ENCODE measurements around the gene TSR1. TPM values are rescaled to one million over a fixed set of nuclear protein-coding genes. Genes with fewer than 3 reads are reported as not detected.
A peak's percentile ranks its signal among the peaks of the same experiment; 100 is the strongest.

TSR1 gene
- total RNA-seq, 1 donor from 2014 or later, result 54.8 TPM

DNA sequence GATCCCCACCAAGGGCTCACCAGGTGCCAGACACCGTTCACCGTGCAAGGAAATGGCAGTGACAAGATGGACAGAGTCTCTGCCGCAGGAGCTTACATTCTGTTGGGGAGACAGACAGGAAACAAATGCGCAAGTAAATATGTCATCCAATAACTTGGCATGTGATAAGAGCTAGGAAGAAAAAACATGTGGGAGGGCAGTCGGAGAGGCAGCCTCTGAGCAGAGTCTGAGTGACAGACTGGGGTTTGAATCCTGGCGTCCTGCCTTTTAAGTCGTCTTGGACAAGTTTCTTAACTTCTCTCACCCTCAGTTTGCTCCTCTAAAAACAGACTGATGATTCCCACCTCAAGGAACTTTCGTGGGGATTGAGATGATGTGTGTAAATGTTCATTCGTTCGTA lies 8.3 kb upstream of the TSR1 start:
- DNase-seq (ENCODE audit: low read depth), result no peak
- H3K4me3 ChIP-seq (ENCODE audit: low read depth, low read length), result no peak overlapping the region
- TF ChIP-seq, protein P1, sequence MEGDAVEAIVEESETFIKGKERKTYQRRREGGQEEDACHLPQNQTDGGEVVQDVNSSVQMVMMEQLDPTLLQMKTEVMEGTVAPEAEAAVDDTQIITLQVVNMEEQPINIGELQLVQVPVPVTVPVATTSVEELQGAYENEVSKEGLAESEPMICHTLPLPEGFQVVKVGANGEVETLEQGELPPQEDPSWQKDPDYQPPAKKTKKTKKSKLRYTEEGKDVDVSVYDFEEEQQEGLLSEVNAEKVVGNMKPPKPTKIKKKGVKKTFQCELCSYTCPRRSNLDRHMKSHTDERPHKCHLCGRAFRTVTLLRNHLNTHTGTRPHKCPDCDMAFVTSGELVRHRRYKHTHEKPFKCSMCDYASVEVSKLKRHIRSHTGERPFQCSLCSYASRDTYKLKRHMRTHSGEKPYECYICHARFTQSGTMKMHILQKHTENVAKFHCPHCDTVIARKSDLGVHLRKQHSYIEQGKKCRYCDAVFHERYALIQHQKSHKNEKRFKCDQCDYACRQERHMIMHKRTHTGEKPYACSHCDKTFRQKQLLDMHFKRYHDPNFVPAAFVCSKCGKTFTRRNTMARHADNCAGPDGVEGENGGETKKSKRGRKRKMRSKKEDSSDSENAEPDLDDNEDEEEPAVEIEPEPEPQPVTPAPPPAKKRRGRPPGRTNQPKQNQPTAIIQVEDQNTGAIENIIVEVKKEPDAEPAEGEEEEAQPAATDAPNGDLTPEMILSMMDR (conservative IDR thresholded peaks at IDR 0.05; ENCODE audit: low read depth, low read length), result no peak

DNA sequence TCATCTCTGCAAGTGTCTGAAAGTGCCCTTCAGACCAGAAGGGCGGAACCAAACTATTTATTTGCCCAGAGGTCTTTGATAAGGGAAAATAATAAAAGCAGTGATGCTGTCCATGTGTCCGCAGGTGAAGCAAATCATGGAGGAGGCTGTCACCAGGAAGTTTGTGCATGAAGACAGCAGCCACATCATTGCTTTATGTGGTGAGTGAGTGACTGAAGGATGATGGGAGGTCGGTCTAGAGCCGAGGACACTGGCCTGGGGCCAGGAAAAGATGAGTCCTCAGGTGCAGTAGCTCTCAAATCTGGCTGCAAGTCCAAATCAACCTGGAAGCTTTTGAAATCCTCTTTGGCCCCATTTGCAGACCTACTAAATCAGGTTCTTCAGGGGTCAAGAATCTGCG lies 7.2 kb upstream of the TSR1 start:
- no peak for DNase-seq (ENCODE audit: low read depth)
- no peak overlapping the region for H3K4me3 ChIP-seq (ENCODE audit: low read depth, low read length)
- TF ChIP-seq, protein P1 (conservative IDR thresholded peaks at IDR 0.05; ENCODE audit: low read depth, low read length), result no peak

DNA sequence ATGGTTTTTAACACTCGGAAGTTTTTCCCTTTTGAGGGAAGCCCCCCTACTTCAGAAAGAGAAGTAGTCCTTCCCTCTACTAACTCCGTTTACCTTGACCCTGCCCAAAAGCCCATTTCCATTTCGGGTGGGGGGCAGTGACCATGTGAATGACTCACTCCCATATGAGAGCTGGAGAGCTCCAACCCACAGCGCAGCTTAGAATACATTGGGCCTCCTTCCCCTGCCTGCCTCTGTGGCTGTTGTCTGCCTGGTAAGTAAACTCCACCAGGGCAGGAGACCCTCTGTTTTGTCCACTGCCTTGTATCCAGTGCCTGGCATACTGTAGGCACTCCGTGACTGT lies 2.0 kb upstream of the TSR1 start:
- DNase-seq (ENCODE audit: low read depth), result no peak
- H3K4me3 ChIP-seq (ENCODE audit: low read depth, low read length), result peak overlapping the region; percentile 87
- TF ChIP-seq, protein P1 (conservative IDR thresholded peaks at IDR 0.05; ENCODE audit: low read depth, low read length), result no peak

DNA sequence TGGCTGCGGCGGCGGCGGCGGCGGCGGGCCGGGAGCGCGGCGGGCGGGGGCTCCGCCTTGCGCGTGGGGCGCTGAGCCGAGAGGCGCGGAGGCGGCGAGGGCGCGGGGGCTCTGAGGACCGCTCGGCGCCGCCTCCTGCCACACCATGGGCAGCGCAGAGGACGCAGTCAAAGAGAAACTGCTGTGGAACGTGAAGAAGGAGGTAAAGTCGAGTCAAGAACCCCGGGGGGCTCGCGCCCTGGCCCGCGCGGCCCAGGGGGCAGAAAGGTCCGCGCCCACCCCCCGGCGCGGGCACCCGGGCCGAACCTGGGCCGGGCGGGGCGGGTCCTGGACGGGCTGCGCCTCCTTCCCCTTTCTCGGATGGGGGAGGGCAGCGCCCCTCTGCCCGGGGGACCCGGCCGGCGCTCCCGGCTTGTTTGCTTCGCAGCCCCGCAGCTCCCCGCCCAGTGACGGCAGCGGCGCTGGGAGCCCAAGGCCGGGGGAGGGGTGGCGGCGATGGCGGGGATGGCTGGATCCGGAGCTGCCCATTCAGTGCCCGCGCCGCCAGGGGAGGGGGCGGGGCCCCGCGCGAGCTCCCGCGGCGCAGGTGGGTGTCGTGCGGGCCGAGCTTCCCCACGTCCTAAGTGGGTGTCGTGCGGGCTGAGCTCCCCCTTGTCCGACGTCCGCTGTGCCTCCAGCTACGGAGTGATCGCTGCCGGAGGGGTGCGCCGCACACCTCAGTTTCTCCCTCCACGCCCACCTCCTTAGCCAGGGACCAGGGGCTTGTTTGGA lies 1.5 kb upstream of the TSR1 start:
- peak overlapping the region; percentile 87 for H3K4me3 ChIP-seq (ENCODE audit: low read depth, low read length)
- TF ChIP-seq, protein P1 (conservative IDR thresholded peaks at IDR 0.05; ENCODE audit: low read depth, low read length), result no peak
- no peak for DNase-seq (ENCODE audit: low read depth)

DNA sequence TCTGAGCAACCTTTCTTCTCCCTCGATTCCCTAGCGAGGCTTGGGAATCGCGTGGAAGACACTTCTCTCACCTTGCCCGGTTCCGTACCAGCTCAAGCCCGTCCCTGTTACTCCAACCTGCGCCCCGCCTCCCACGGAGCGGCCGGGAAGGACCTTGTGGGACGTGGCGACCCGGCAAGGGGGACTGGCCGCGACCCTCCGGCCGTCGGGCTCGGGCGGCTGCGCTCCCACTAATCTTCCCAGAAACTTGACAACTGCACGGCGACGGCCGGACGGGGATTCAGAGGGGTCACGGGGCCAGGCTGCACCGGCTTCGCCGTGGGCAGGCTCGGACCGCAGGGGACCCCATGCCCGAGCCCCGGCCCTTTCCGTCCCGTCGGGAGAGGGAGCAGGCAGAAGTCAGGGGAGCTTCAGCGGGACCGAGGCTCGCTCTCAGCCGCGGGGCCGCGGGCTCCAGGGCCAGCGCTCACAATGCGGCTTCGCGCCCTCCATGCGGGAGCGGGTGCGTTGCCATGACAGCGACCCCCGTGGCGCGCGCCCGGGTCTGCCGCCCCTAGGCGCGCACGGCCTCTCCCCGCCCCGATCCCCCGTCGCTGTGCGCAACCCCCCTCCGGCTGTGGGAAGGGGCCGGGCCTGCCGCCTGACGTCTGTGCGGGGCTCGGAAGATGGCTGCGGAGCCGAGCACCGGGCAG lies 741 bp upstream of the TSR1 start, which contains the start of gene SGSM2:
SGSM2 (plus strand) TSS at position 650 of the 692 bp plus-strand sequence. CDS start 188 bp downstream, outside the sequence.
- TF ChIP-seq, protein P1 (conservative IDR thresholded peaks at IDR 0.05; ENCODE audit: low read depth, low read length), result no peak
- DNase-seq (ENCODE audit: low read depth), result no peak

DNA sequence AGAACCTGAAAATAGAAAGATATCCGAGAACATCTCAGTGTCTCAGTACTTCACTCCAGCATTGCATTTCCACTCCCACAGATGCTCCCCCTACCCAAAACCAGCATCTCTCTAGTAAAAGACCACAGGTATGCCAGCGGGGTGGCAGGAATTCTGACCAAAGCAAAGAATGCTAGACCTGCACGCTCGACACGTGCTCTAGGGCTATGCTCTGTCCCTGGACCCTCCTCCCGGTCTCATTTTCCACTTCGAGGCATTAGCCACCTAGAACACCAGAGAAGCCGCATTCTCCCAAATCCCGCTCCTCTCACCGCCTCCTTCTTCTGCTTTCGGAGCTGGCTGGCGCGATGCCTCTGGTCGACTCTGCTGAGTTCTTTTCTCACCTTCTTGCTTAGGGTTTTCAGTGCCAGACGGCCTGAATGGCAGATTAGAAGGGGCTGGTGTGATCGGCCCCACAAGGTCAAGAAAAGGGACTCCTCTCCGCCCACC lies 487 bp downstream of the TSR1 start:
- TF ChIP-seq, protein P1 (conservative IDR thresholded peaks at IDR 0.05; ENCODE audit: low read depth, low read length), result no peak
- no peak for DNase-seq (ENCODE audit: low read depth)

More for the DNA sequence above, 741 bp upstream of the TSR1 start, which contains the start of gene SGSM2:
- H3K4me3 ChIP-seq (ENCODE audit: low read depth, low read length), result peak within 1 kb of the TSS; percentile 87

More for the DNA sequence above, 487 bp downstream of the TSR1 start:
- H3K4me3 ChIP-seq (ENCODE audit: low read depth, low read length), result peak overlapping the region; percentile 87
